Measurements from ENCODE around the gene FXYD3.

GRCh38 chr19:35154525-35155406, 39.1 kb downstream of the FXYD3 start, which contains the start of gene FXYD5:
- TF ChIP-seq, protein P1, sequence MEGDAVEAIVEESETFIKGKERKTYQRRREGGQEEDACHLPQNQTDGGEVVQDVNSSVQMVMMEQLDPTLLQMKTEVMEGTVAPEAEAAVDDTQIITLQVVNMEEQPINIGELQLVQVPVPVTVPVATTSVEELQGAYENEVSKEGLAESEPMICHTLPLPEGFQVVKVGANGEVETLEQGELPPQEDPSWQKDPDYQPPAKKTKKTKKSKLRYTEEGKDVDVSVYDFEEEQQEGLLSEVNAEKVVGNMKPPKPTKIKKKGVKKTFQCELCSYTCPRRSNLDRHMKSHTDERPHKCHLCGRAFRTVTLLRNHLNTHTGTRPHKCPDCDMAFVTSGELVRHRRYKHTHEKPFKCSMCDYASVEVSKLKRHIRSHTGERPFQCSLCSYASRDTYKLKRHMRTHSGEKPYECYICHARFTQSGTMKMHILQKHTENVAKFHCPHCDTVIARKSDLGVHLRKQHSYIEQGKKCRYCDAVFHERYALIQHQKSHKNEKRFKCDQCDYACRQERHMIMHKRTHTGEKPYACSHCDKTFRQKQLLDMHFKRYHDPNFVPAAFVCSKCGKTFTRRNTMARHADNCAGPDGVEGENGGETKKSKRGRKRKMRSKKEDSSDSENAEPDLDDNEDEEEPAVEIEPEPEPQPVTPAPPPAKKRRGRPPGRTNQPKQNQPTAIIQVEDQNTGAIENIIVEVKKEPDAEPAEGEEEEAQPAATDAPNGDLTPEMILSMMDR (IDR thresholded peaks at IDR 0.05; ENCODE audit: poor library complexity), result no peak
- TF ChIP-seq EZH2phosphoT487 (IDR thresholded peaks at IDR 0.05; ENCODE audit: low read depth, severe bottlenecking, unreplicated experiment), result no peak
- TF ChIP-seq EZH2 (IDR thresholded peaks at IDR 0.05; ENCODE audit: borderline replicate concordance), result no peak
